Activated CD4-positive, alpha-beta memory T cell treated with anti-CD3 and anti-CD28 coated beads, Interleukin-2, amount 10 ng/mL, durations not matched to agents 7 days and 5 days (primary cell): ENCODE measurements around the gene ADH1C. TPM values are rescaled to one million over a fixed set of nuclear protein-coding genes. Genes with fewer than 3 reads are reported as not detected.
"Not testable (repeated sequence)": the region's sequence is repeated elsewhere in the genome, so short reads cannot be mapped to it uniquely, and the experiment has no call there.

ENCODE experiments used
- CTCF ChIA-PET: fragments of 350-600 bp; sonication (Branson Sonifier 250); formaldehyde crosslinking; loops from one replicate; lab custom pipeline; 2021; ENCODE audit warnings: antibody characterized with exemption, inconsistent platforms; lab: Charles Lee
- POLR2A ChIA-PET: fragments of 350-600 bp; sonication (Branson Sonifier 250); formaldehyde crosslinking; loops from one replicate; lab custom pipeline; 2021; ENCODE audit warnings: antibody characterized with exemption; lab: Charles Lee
- DNase-seq: peaks from one replicate; pipeline ENCODE4 v3.0.0-alpha.2; 2020
- H3K27ac Mint-ChIP-seq: one replicate; pipeline ENCODE4 v1.8.0; 2021; ENCODE audit warnings: mild to moderate bottlenecking, mixed read lengths
- H3K27me3 Mint-ChIP-seq: one replicate; pipeline ENCODE4 v1.8.0; 2021; ENCODE audit warnings: mixed read lengths
- H3K36me3 Mint-ChIP-seq: one replicate; pipeline ENCODE4 v1.8.0; 2021; ENCODE audit warnings: low read depth, mixed read lengths
- H3K4me1 Mint-ChIP-seq: one replicate; pipeline ENCODE4 v1.8.0; 2021; ENCODE audit warnings: mixed read lengths
- H3K4me3 Mint-ChIP-seq: one replicate; pipeline ENCODE4 v1.8.0; 2021; ENCODE audit warnings: mild to moderate bottlenecking, mixed read lengths
- H3K9me3 Mint-ChIP-seq: one replicate; pipeline ENCODE4 v1.8.0; 2021; ENCODE audit warnings: mixed read lengths
- total RNA-seq, 2 experiments: library from RNA; stranded (reverse); gene quantifications; one replicate each; pipeline ENCODE4 v1.2.3, GENCODE V29; 2021

Gene ADH1C
- total RNA-seq, 2 experiments from 2014 or later: not detected

DNA sequence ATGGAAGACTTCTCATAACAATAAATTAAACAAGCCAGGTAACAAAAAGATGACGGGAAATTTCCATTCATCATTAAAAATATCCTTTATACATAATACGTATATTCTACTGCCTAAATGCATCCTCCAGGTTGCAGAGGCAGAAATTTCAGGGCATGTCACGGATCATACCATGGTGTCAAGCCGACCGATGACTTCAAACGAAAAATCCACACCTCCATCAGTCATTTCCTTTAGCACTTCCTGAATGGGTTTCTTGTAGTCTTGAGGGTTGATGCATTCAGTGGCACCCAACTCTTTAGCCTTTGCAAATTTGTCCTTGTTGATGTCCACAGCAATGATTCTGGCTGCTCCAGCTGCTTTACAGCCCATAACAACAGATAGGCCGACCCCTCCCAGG, 9.9 kb downstream of the ADH1C start:
- H3K27me3 Mint-ChIP-seq, H3K9me3 Mint-ChIP-seq, POLR2A ChIA-PET, H3K36me3 Mint-ChIP-seq, H3K4me1 Mint-ChIP-seq, H3K4me3 Mint-ChIP-seq, H3K27ac Mint-ChIP-seq, DNase-seq, CTCF ChIA-PET: not testable (repeated sequence)

DNA sequence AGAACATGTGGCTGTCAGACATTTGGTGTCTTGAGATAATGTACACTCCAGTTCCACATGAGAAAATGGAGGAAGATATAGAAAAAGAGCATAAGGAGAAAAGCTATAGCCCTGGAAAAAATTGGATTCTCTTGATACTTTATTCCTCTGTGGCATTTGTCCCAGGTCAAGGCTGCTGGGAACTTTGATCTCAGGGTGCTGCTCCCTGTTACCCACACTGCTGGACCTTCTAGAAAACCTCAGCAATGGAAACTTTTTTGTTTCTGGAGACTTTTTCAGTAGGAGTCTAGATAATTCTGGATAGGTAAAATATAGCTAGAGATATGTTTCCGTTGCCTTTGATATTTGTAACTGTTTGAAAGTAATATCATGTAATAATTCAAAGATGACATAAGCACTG, 11.1 kb downstream of the ADH1C start:
- H3K36me3 Mint-ChIP-seq: no peaks in the 10 kb centered on the region
- DNase-seq: no peak
- CTCF ChIA-PET: no interaction called here

GRCh38 chr4:99339172-99339571, 13.4 kb downstream of the ADH1C start:
- no peak for DNase-seq
- Mint-ChIP-seq H3K4me3 (no peak overlapping the region), H3K4me1 (no peaks in the 10 kb centered on the region), H3K36me3 (no peaks in the 10 kb centered on the region), H3K9me3 (no peaks in the 10 kb centered on the region), H3K27me3 (peaks cover 4% of the 10 kb centered on the region), H3K27ac (no peak overlapping the region)
- POLR2A ChIA-PET: no interaction called here
- CTCF ChIA-PET: no interaction called here

More for the DNA sequence above, 11.1 kb downstream of the ADH1C start:
- POLR2A ChIA-PET: no interaction called here
- H3K9me3 Mint-ChIP-seq: no peaks in the 10 kb centered on the region
- H3K4me1 Mint-ChIP-seq: no peaks in the 10 kb centered on the region
- no peak overlapping the region for H3K27ac Mint-ChIP-seq
- no peak overlapping the region for H3K4me3 Mint-ChIP-seq
- H3K27me3 Mint-ChIP-seq: no peaks in the 10 kb centered on the region

- H3K9me3 Mint-ChIP-seq: no peaks in the 10 kb centered on the region
- POLR2A ChIA-PET: no interaction called here
- no peak overlapping the region for H3K27ac Mint-ChIP-seq
- no peak for DNase-seq
- CTCF ChIA-PET: no interaction called here
- H3K36me3 Mint-ChIP-seq: no peaks in the 10 kb centered on the region
- H3K27me3 Mint-ChIP-seq: peaks cover 4% of the 10 kb centered on the region
- H3K4me1 Mint-ChIP-seq: no peaks in the 10 kb centered on the region
- H3K4me3 Mint-ChIP-seq: no peak overlapping the region
Observed at GRCh38 chr4:99336553-99336952, 16.0 kb downstream of the ADH1C start.

GRCh38 chr4:99334880-99335279, 17.7 kb downstream of the ADH1C start:
- CTCF ChIA-PET: no interaction called here
- Mint-ChIP-seq H3K4me1 (no peaks in the 10 kb centered on the region), H3K36me3 (no peaks in the 10 kb centered on the region)

GRCh38 chr4:99330648-99331047, 21.9 kb downstream of the ADH1C start:
- ChIA-PET CTCF (no interaction called here), POLR2A (no interaction called here)
- no peak for DNase-seq
- H3K27ac Mint-ChIP-seq: no peak overlapping the region
- no peaks in the 10 kb centered on the region for H3K4me1 Mint-ChIP-seq
- no peaks in the 10 kb centered on the region for H3K36me3 Mint-ChIP-seq
- H3K27me3 Mint-ChIP-seq: peaks cover 4% of the 10 kb centered on the region
- H3K4me3 Mint-ChIP-seq: no peak overlapping the region
- H3K9me3 Mint-ChIP-seq: no peaks in the 10 kb centered on the region

More at GRCh38 chr4:99334880-99335279, 17.7 kb downstream of the ADH1C start:
- no peak for DNase-seq
- Mint-ChIP-seq H3K4me3 (no peak overlapping the region), H3K9me3 (no peaks in the 10 kb centered on the region), H3K27ac (no peak overlapping the region), H3K27me3 (peaks cover 4% of the 10 kb centered on the region)
- POLR2A ChIA-PET: no interaction called here

GRCh38 chr4:99329876-99330275, 22.7 kb downstream of the ADH1C start:
- ChIA-PET POLR2A (no interaction called here), CTCF (no interaction called here)
- Mint-ChIP-seq H3K27ac (no peak overlapping the region), H3K4me3 (no peak overlapping the region), H3K36me3 (no peaks in the 10 kb centered on the region), H3K27me3 (no peaks in the 10 kb centered on the region), H3K4me1 (no peaks in the 10 kb centered on the region), H3K9me3 (no peaks in the 10 kb centered on the region)
- DNase-seq: no peak

DNA sequence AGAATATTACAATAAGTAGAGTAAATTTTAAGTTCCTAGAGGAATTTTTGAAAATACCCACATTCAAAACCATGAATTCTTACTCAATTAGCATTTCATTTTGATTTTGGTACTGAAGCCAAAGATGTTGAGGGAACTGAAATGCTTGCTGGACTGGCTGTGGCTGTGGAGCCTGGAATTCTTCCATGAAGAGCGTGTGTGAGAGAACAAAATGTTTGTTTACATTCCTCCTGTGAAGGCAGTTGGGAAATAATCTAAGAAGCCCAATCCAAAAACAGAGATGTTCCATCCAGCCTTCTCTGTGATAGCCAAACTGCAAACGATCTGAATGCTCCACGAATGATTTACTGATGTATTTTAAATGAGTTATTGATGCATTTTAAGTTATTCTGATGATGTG, 27.6 kb downstream of the ADH1C start:
- no peak for DNase-seq
- POLR2A ChIA-PET: no interaction called here
- no peak overlapping the region for H3K27ac Mint-ChIP-seq
- no peaks in the 10 kb centered on the region for H3K4me1 Mint-ChIP-seq
- no peaks in the 10 kb centered on the region for H3K36me3 Mint-ChIP-seq
- no peaks in the 10 kb centered on the region for H3K9me3 Mint-ChIP-seq
- peaks cover 2% of the 10 kb centered on the region for H3K27me3 Mint-ChIP-seq
- H3K4me3 Mint-ChIP-seq: no peak overlapping the region
- CTCF ChIA-PET: no interaction called here

- no peak overlapping the region for H3K27ac Mint-ChIP-seq
- POLR2A ChIA-PET: no interaction called here
Observed at GRCh38 chr4:99324361-99324760, 28.2 kb downstream of the ADH1C start.

DNA sequence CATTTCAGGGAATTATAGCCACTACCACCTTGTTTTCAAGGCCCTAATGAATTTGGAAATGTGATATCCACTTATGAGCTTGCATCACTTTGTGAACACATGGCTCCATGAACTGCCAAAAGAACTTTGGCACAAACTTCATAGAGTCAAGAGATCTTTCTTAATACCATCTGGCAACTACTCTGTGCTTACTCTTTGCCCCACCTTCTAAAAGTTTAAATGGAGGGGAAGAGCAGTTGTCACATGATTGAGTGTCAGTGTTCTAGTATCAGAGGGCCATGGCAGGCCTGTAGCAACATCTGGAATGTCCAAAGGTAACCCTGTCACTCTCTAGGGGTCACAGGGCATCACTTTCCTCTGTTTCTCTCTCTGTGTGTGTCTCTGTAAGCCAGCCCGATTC, 28.8 kb downstream of the ADH1C start:
- no peak for DNase-seq
- H3K27me3 Mint-ChIP-seq: peaks cover 6% of the 10 kb centered on the region
- H3K4me1 Mint-ChIP-seq: no peaks in the 10 kb centered on the region
- H3K4me3 Mint-ChIP-seq: no peak overlapping the region
- CTCF ChIA-PET: no interaction called here
- POLR2A ChIA-PET: no interaction called here
- no peaks in the 10 kb centered on the region for H3K36me3 Mint-ChIP-seq
- no peaks in the 10 kb centered on the region for H3K9me3 Mint-ChIP-seq
- H3K27ac Mint-ChIP-seq: no peak overlapping the region

More at GRCh38 chr4:99324361-99324760, 28.2 kb downstream of the ADH1C start:
- no peak for DNase-seq
- Mint-ChIP-seq H3K27me3 (peaks cover 3% of the 10 kb centered on the region), H3K9me3 (no peaks in the 10 kb centered on the region), H3K4me1 (no peaks in the 10 kb centered on the region), H3K4me3 (no peak overlapping the region), H3K36me3 (no peaks in the 10 kb centered on the region)
- CTCF ChIA-PET: no interaction called here

GRCh38 chr4:99321241-99322191, 31.0 kb downstream of the ADH1C start, which contains the start of gene ADH1B:
Gene ADH1B, minus strand, starts transcription at chr4:99321401. Its CDS starts 70 bp downstream, at chr4:99321331.
- H3K27me3 Mint-ChIP-seq: peaks cover 6% of the 10 kb centered on the region
- POLR2A ChIA-PET: no interaction called here
- no peak for DNase-seq
- H3K9me3 Mint-ChIP-seq: no peaks in the 10 kb centered on the region
- H3K4me3 Mint-ChIP-seq: no peak within 1 kb of the TSS
- no peaks in the 10 kb centered on the region for H3K36me3 Mint-ChIP-seq
- H3K27ac Mint-ChIP-seq: no peak within 1 kb of the TSS
- no peaks in the 10 kb centered on the region for H3K4me1 Mint-ChIP-seq
- CTCF ChIA-PET: no interaction called here

- H3K36me3 Mint-ChIP-seq, H3K27ac Mint-ChIP-seq, POLR2A ChIA-PET, H3K27me3 Mint-ChIP-seq, H3K4me1 Mint-ChIP-seq, H3K9me3 Mint-ChIP-seq, DNase-seq, H3K4me3 Mint-ChIP-seq, CTCF ChIA-PET: not testable (repeated sequence)
Observed at GRCh38 chr4:99317811-99318210, 34.7 kb downstream of the ADH1C start.

- H3K4me3 Mint-ChIP-seq: no peak overlapping the region
- no peaks in the 10 kb centered on the region for H3K4me1 Mint-ChIP-seq
- CTCF ChIA-PET: no interaction called here
Observed at GRCh38 chr4:99317354-99317753, 35.2 kb downstream of the ADH1C start.

GRCh38 chr4:99315839-99316238, 36.7 kb downstream of the ADH1C start:
- Mint-ChIP-seq H3K4me1 (no peaks in the 10 kb centered on the region), H3K27ac (no peak overlapping the region), H3K4me3 (no peak overlapping the region), H3K27me3 (peaks cover 6% of the 10 kb centered on the region), H3K36me3 (no peaks in the 10 kb centered on the region), H3K9me3 (no peaks in the 10 kb centered on the region)
- ChIA-PET CTCF (no interaction called here), POLR2A (no interaction called here)
- no peak for DNase-seq

More at GRCh38 chr4:99317354-99317753, 35.2 kb downstream of the ADH1C start:
- POLR2A ChIA-PET: no interaction called here
- no peaks in the 10 kb centered on the region for H3K9me3 Mint-ChIP-seq
- no peaks in the 10 kb centered on the region for H3K36me3 Mint-ChIP-seq
- H3K27me3 Mint-ChIP-seq: peaks cover 6% of the 10 kb centered on the region
- DNase-seq: no peak
- H3K27ac Mint-ChIP-seq: no peak overlapping the region
